Neural progenitor cell (in vitro differentiated cells): Measurements from ENCODE around the gene PSMD14.

Experiments used
- EZH2phosphoT487 ChIP-seq: fragments of 200-600 bp; sonication (generic); IDR thresholded peaks from 2 replicates; pipeline ENCODE4 v1.6.1; 2017; ENCODE audit warnings: antibody characterized with exemption
- TF ChIP-seq, protein P1 (sequence below): fragments of 200-600 bp; sonication (generic); IDR thresholded peaks from 2 replicates; pipeline ENCODE4 v1.5.1; 2017; ENCODE audit warnings: antibody characterized with exemption, mild to moderate bottlenecking

DNA sequence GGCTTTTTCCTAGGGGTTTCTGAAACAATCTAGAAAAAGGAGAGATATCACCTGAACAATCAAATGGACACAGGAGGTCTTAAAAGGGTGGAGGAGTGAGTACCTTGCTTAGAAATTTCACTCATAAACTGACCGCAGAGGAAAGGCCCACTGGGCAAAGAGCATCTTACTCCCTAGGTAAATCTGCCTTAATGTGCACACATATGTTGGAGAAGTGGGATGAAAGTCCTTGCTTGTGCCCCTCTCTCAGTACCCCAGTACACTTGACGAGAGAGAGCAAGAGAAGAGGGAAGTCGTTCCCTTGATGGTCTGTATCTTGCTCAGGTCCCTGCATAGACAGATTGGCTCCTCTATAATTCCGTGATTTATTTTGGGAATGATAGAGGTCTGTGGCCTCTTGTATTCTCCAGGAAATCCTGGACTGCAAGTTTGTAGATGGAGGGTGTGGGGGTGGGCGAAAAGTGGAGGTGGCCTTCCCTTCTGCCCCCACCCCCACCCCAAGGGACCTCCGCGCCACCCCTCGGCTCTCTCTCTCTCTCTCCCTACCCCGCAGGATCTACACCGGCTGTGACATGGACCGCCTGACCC lies 114.7 kb downstream of the PSMD14 start:
- peak; percentile 18 for TF ChIP-seq EZH2phosphoT487
- TF ChIP-seq, protein P1, sequence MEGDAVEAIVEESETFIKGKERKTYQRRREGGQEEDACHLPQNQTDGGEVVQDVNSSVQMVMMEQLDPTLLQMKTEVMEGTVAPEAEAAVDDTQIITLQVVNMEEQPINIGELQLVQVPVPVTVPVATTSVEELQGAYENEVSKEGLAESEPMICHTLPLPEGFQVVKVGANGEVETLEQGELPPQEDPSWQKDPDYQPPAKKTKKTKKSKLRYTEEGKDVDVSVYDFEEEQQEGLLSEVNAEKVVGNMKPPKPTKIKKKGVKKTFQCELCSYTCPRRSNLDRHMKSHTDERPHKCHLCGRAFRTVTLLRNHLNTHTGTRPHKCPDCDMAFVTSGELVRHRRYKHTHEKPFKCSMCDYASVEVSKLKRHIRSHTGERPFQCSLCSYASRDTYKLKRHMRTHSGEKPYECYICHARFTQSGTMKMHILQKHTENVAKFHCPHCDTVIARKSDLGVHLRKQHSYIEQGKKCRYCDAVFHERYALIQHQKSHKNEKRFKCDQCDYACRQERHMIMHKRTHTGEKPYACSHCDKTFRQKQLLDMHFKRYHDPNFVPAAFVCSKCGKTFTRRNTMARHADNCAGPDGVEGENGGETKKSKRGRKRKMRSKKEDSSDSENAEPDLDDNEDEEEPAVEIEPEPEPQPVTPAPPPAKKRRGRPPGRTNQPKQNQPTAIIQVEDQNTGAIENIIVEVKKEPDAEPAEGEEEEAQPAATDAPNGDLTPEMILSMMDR: no peak
